Esophagus squamous epithelium (tissue), 5 donors: ENCODE measurements around the gene SELENOO. TPM values are rescaled to one million over a fixed set of nuclear protein-coding genes. Genes with fewer than 3 reads are reported as not detected.

Source experiments
- DNase-seq: peaks from one replicate; lab custom pipeline; 2025; lab: John Stamatoyannopoulos, UW
- H3K27ac ChIP-seq, 4 donors: fragments of 200-600 bp; sonication (generic); one replicate each; pipeline ENCODE4 v1.5.1; 2016 to 2019; ENCODE audit warnings: mild to moderate bottlenecking in 1 of 4
- H3K27me3 ChIP-seq, 4 donors: fragments of 200-600 bp; sonication (generic); 1 replicate in 3 of 4; 2 replicates in 1 of 4; pipeline versions ENCODE4 v1.5.1 to v1.6.0; 2017 to 2021; ENCODE audit warnings: antibody characterized with exemption in 1 of 4
- H3K36me3 ChIP-seq, 3 donors: fragments of 200-600 bp; sonication (generic); one replicate each; pipeline ENCODE4 v1.5.1; 2016 to 2019
- H3K4me1 ChIP-seq, 3 donors: fragments of 200-600 bp; sonication (generic); one replicate each; pipeline ENCODE4 v1.5.1; 2017 to 2019
- H3K4me3 ChIP-seq, 4 donors: fragments of 200-600 bp; sonication (generic); 1 replicate in 3 of 4; 2 replicates in 1 of 4; pipeline ENCODE4 v1.5.1; 2016 to 2019; ENCODE audit warnings: mild to moderate bottlenecking in 2 of 4, moderate library complexity in 1 of 4
- H3K9me3 ChIP-seq, 3 donors: fragments of 200-600 bp; sonication (generic); one replicate each; pipeline ENCODE4 v1.5.1; 2016 to 2019
- POLR2A ChIP-seq, 4 donors: fragments of 450-650 bp; IDR thresholded peaks; one replicate each; pipeline ENCODE4 v1.6.1; 2017; ENCODE audit warnings: antibody characterized with exemption in 4 of 4, mild to moderate bottlenecking in 4 of 4, moderate library complexity in 3 of 4
- WGBS, 2 donors: methylation state at CpG; one replicate each; pipeline ENCODE4 v1.1.5; 2018; 5-methylcytosine and 5-hydroxymethylcytosine counted together
- intact Hi-C: fragments of 100-400 bp; cut with DNase I; formaldehyde crosslinking; loops from one replicate; pipeline ENCODE4 v1.15.0; 2022
- total RNA-seq, 4 donors: library from RNA; depleted of rRNA; stranded (reverse); fragments of >200 nt; gene quantifications; one replicate each; pipeline ENCODE4 v1.1.0, GENCODE V29; 2016
- TF ChIP-seq, protein P1 (sequence below), 6 experiments: fragments of 450-650 bp in 4 of 6; fragments of 200-600 bp in 2 of 6; sonication (generic) in 2 of 6; IDR thresholded peaks; one replicate each; pipeline ENCODE4 v1.5.1; 2016 to 2019; ENCODE audit warnings: antibody characterized with exemption in 6 of 6, mild to moderate bottlenecking in 4 of 6, moderate library complexity in 4 of 6
- donor health status: DM: yes; HTN: yes; CAD: no.

Gene SELENOO
- total RNA-seq, 4 donors from 2014 or later: 23.9 to 36.3 (median 27.0) TPM

DNA sequence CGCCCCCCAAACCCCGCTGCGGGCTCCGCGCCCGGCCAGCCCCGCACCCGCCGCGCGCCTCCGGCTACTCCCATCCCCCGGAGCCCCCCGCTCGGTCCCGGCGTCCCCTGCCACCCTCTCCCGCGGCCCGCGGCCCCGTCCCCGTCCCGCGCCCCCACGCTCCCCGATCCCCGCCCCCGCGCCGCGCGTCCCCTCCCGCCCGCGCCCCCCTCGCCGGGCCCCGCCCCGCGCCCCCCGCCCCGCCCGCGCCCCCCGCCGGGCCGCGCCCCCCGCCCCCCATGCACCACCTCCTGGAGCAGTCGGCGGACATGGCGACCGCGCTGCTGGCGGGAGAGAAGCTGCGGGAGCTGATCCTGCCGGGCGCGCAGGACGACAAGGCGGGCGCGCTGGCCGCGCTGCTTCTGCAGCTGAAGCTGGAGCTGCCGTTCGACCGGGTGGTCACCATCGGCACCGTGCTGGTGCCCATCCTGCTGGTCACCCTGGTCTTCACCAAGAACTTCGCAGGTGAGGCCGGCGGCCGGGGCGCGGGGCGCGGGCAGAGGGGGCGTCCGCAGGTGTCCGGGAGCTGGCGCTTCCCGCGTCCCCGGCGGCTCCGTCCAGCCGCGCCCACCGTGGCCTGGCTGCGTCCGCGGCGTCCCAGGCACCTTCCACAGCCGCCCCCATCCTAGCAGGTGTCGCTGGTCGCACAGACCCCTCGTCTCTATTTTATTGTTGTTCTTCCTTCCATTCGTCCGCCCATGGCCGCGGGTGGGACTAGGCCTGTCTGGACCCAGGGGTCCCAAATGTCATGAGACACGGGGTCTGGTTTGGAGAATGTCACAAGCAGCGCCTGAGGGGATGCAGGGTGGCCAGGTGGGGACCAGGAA is 30.1 kb upstream of the SELENOO start, which contains the start of gene PANX2:
Gene PANX2, plus strand, starts transcription at position 279 of the 866 bp plus-strand sequence. Its CDS starts 0 bp downstream, at position 279.
- Histone ChIP-seq H3K27ac (peak within 1 kb of the TSS in 3 of 4 donors; percentile 30 to 54 (median 44)), H3K27me3 (peaks cover 0 to 65% (median 2%) of the 10 kb centered on the region in 4 donors), H3K9me3 (no peaks in the 10 kb centered on the region), H3K36me3 (no peaks in the 10 kb centered on the region), H3K4me1 (peaks cover 3 to 28% (median 23%) of the 10 kb centered on the region in 3 donors), H3K4me3 (peak within 1 kb of the TSS; percentile 47 to 84 (median 57))
- no peak for DNase-seq
- intact Hi-C loops: no loop called here
- WGBS, 2 donors: 0 to 20% methylated on average over 2 to 18 of the region's 105 CpGs
- no peak for TF ChIP-seq POLR2A (IDR thresholded peaks at IDR 0.05)
- TF ChIP-seq, protein P1, sequence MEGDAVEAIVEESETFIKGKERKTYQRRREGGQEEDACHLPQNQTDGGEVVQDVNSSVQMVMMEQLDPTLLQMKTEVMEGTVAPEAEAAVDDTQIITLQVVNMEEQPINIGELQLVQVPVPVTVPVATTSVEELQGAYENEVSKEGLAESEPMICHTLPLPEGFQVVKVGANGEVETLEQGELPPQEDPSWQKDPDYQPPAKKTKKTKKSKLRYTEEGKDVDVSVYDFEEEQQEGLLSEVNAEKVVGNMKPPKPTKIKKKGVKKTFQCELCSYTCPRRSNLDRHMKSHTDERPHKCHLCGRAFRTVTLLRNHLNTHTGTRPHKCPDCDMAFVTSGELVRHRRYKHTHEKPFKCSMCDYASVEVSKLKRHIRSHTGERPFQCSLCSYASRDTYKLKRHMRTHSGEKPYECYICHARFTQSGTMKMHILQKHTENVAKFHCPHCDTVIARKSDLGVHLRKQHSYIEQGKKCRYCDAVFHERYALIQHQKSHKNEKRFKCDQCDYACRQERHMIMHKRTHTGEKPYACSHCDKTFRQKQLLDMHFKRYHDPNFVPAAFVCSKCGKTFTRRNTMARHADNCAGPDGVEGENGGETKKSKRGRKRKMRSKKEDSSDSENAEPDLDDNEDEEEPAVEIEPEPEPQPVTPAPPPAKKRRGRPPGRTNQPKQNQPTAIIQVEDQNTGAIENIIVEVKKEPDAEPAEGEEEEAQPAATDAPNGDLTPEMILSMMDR (IDR thresholded peaks at IDR 0.05): no peak

DNA sequence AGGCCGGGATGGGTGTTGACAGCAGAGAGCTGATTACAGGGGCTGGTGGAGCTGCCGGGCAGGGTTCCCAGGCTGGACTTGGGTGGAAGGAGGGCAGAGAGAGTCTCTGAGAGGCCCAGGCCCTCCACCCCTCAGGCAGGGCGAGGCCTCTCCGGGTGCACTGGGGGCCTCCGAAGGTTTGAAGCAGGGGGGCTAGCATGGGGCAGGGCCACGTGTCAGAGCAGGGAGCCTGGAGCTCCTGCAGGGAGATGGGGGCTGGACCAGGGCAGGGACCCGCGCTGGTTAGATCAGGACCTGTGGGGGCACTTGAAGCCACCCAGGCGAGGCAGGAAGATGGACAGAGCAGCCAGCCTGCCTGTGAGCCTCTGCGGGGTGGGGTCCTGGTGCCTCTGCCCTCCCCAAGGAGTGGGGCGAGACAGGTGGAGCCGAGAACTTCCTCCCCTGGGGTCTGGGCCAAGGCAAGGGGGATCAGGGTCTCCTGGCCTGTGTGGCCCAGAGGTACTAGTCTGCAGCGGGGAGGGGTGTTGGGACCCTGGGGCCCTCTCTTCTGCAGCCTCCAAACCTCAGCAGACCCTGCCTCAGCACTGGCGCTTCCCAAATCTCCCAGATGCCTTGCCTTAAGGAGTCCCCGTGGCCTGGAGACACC is 29.4 kb upstream of the SELENOO start:
- no peak for DNase-seq
- WGBS, 2 donors: 34 to 84% methylated on average over 4 to 6 of the region's 15 CpGs
- H3K27ac ChIP-seq: no peak overlapping the region
- H3K9me3 ChIP-seq: no peaks in the 10 kb centered on the region
- H3K4me3 ChIP-seq: peak overlapping the region; percentile 30 to 84 (median 57)
- no peaks in the 10 kb centered on the region for H3K36me3 ChIP-seq
- peaks cover 0 to 68% (median 2%) of the 10 kb centered on the region in 4 donors for H3K27me3 ChIP-seq
- intact Hi-C loops: no loop called here
- peaks cover 3 to 28% (median 23%) of the 10 kb centered on the region in 3 donors for H3K4me1 ChIP-seq
- TF ChIP-seq POLR2A (IDR thresholded peaks at IDR 0.05): no peak
- TF ChIP-seq, protein P1 (IDR thresholded peaks at IDR 0.05): no peak

- no peaks in the 10 kb centered on the region for H3K9me3 ChIP-seq
- no peaks in the 10 kb centered on the region for H3K36me3 ChIP-seq
- peaks cover 0 to 73% (median 2%) of the 10 kb centered on the region in 4 donors for H3K27me3 ChIP-seq
- 55 to 61% methylated on average over 8 to 9 of the region's 13 CpGs for WGBS, 2 donors
- peaks cover 3 to 28% (median 23%) of the 10 kb centered on the region in 3 donors for H3K4me1 ChIP-seq
- no peak for TF ChIP-seq POLR2A (IDR thresholded peaks at IDR 0.05)
- TF ChIP-seq, protein P1 (IDR thresholded peaks at IDR 0.05): no peak
- no peak for DNase-seq
- no peak overlapping the region for H3K4me3 ChIP-seq
- intact Hi-C loops: no loop called here
- H3K27ac ChIP-seq: no peak overlapping the region
Measured at GRCh38 chr22:50171965-50172421, 28.8 kb upstream of the SELENOO start.

DNA sequence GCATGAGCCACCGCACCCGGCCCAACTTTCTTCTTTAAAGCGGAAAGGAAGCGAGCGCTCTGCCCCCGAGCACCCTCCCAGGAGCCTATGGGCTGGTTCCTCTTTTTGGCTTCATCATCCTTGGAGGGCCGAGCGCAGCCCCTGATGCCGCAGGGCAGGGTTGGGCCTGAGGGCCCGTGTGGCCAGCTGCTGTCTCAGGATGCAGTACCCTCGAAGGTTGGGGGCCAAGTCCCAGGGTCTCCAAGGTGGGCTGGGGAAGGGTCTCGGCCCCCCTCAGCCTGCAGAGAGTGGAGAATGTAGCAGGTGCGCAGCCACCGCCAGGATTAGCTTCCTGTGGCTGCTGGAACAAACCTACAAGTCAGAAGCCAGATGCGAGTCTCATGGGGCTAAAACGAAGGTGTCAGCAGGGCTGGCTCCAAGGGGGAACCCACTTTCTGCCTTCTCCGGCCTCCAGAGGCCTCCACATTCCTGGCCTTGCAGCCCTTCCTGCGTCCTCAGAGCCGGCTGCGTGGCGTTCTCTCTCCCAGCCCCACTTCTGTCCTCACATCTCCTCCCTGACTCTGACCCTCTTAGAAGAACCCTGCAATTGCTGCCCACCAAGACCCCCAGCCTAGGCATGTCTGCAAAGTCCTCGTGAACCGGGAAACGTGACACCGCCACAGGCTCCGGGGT is 27.4 kb upstream of the SELENOO start:
- Histone ChIP-seq H3K4me1 (peaks cover 3 to 28% (median 23%) of the 10 kb centered on the region in 3 donors), H3K4me3 (no peak overlapping the region), H3K9me3 (no peaks in the 10 kb centered on the region), H3K27me3 (peaks cover 0 to 78% (median 2%) of the 10 kb centered on the region in 4 donors), H3K36me3 (no peaks in the 10 kb centered on the region), H3K27ac (no peak overlapping the region)
- no peak for DNase-seq
- intact Hi-C loops: no loop called here
- WGBS, 2 donors: 54 to 78% methylated on average over 3 to 20 of the region's 26 CpGs
- TF ChIP-seq, protein P1 (IDR thresholded peaks at IDR 0.05): no peak
- TF ChIP-seq POLR2A (IDR thresholded peaks at IDR 0.05): no peak
